Stimulated activated CD4-positive, alpha-beta T cell treated with anti-CD3 and anti-CD28 coated beads, Interleukin-15, amount 100 ng/mL, for 24 hours (primary cell): Measurements from ENCODE around the gene CHMP5.

Experiments
- DNase-seq: peaks from one replicate; pipeline ENCODE4 v3.0.0-alpha.2; 2020

Gene CHMP5

GRCh38 chr9:33320230-33320567 is 55.4 kb downstream of the CHMP5 start:
- DNase-seq, result no peak

- peak; percentile 30 for DNase-seq
These were observed 55.9 kb downstream of the CHMP5 start for GRCh38 chr9:33320568-33321261.

- DNase-seq, result no peak
These were observed 64.3 kb downstream of the CHMP5 start for GRCh38 chr9:33329117-33329563.

GRCh38 chr9:33329979-33330378 is 65.1 kb downstream of the CHMP5 start:
- no peak for DNase-seq

- no peak for DNase-seq
These were observed 66.6 kb downstream of the CHMP5 start for GRCh38 chr9:33331377-33331891.
